HepG2 (cell line): ENCODE measurements around the gene GATD1. TPM values are rescaled to one million over a fixed set of nuclear protein-coding genes. Genes with fewer than 3 reads are reported as not detected.
A peak's percentile ranks its signal among the peaks of the same experiment; 100 is the strongest.

Source experiments
- ATAC-seq: fragments of 200-7000 bp; cut with Tn5 transposase; 3 replicates; pipeline ENCODE4 v1.9.1; 2020; ENCODE audit warnings: mild to moderate bottlenecking, moderate library complexity
- BruUV-seq: library from RNA; stranded (reverse); fragments of 400-500 nt; replicated peaks from 2 replicates; lab custom pipeline; 2021; lab: Mats Ljungman, UMichigan
- CTCF ChIA-PET: fragments of 300-600 bp; formaldehyde crosslinking; extraction: SDS; loops from one replicate; lab custom pipeline; 2021; ENCODE audit warnings: low total read pairs, inconsistent platforms, low intra/inter-chr PET ratio; lab: Yijun Ruan, JAX
- POLR2A ChIA-PET: fragments of 350-600 bp; sonication (Branson Sonifier 250); formaldehyde crosslinking; loops from one replicate; lab custom pipeline; 2020; ENCODE audit warnings: antibody characterized with exemption, inconsistent platforms; lab: Yijun Ruan, JAX
- DNase-seq: peaks from one replicate; pipeline ENCODE4 v3.0.0-alpha.2; 2015; ENCODE audit warnings: low spot score
- FAIRE-seq: peaks from 3 replicates; lab custom pipeline; 2011; peaks lifted over from hg19 to GRCh38; lab: Jason Lieb, UNC
- H2AFZ ChIP-seq: one replicate; pipeline ENCODE4 v1.6.1; 2011; ENCODE audit warnings: low read length, inconsistent platforms
- H3K27ac ChIP-seq: fragments of 300-600 bp; 3 replicates; pipeline ENCODE4 v1.8.0; 2011; ENCODE audit warnings: mixed run types, mild to moderate bottlenecking, mixed read lengths, low read length, inconsistent platforms; ENCODE audit not compliant: insufficient read depth; ENCODE audit errors: extremely low read length
- H3K27me3 ChIP-seq, 2 experiments: fragments of 200-600 bp in 1 of 2; 2 replicates in 1 of 2; 3 replicates in 1 of 2; pipeline versions ENCODE4 v1.6.0 to v1.8.0; 2011; ENCODE audit warnings: low read length in 2 of 2, mild to moderate bottlenecking in 2 of 2, moderate library complexity in 2 of 2, inconsistent platforms in 1 of 2; ENCODE audit not compliant: insufficient read depth in 2 of 2, control insufficient read depth in 1 of 2
- H3K36me3 ChIP-seq, 2 experiments: fragments of 200-600 bp in 1 of 2; replicated peaks in 1 of 2; 2 replicates in 1 of 2; 3 replicates in 1 of 2; pipeline versions ENCODE4 v1.5.1 to v1.8.0; 2011; ENCODE audit warnings: low read length in 2 of 2, inconsistent platforms in 1 of 2; ENCODE audit not compliant: insufficient read depth in 2 of 2, control insufficient read depth in 1 of 2
- H3K4me1 ChIP-seq: 2 replicates; pipeline ENCODE4 v1.5.1; 2012; ENCODE audit warnings: low read length, inconsistent platforms; ENCODE audit not compliant: insufficient read depth
- H3K4me2 ChIP-seq: 2 replicates; pipeline ENCODE4 v1.6.0; 2011; ENCODE audit warnings: low read depth, low read length, inconsistent platforms
- H3K4me3 ChIP-seq, 3 experiments: fragments of 200-600 bp in 1 of 3; sonication (generic), shearing (Covaris generic) in 1 of 3; replicated peaks in 1 of 3; 2 replicates each; pipeline ENCODE4 v1.5.1; 2011 to 2016; ENCODE audit warnings: low read length in 3 of 3, inconsistent platforms in 2 of 3, low read depth in 2 of 3, mild to moderate bottlenecking in 2 of 3, control low read depth in 1 of 3, mixed read lengths in 1 of 3; ENCODE audit not compliant: insufficient read depth in 1 of 3
- H3K79me2 ChIP-seq: one replicate; pipeline ENCODE4 v1.6.1; 2011; ENCODE audit warnings: low read length, inconsistent platforms; ENCODE audit not compliant: insufficient read depth
- H3K9ac ChIP-seq: 2 replicates; pipeline ENCODE4 v1.6.0; 2011; ENCODE audit warnings: mild to moderate bottlenecking, low read depth, low read length, inconsistent platforms; ENCODE audit not compliant: insufficient read depth
- H3K9me3 ChIP-seq: 2 replicates; pipeline ENCODE4 v1.5.1; 2012; ENCODE audit warnings: mild to moderate bottlenecking, low read length
- H4K20me1 ChIP-seq: 2 replicates; pipeline ENCODE4 v1.6.0; 2011; ENCODE audit warnings: inconsistent platforms, mild to moderate bottlenecking, low read length, moderate library complexity; ENCODE audit not compliant: insufficient read depth
- AGO2 ChIP-seq: fragments of 200-400 bp; formaldehyde crosslinking; optimal IDR thresholded peaks from 2 replicates; pipeline ENCODE3; 2017; ENCODE audit warnings: mild to moderate bottlenecking, low read depth, low read length, moderate library complexity
- STAG1 ChIP-seq: sonication (generic); formaldehyde crosslinking; IDR thresholded peaks from 2 replicates; pipeline ENCODE4 v1.4.0; 2020; ENCODE audit warnings: missing genetic modification reagents
- YEATS2 ChIP-seq: sonication (generic); formaldehyde crosslinking; IDR thresholded peaks from 2 replicates; pipeline ENCODE4 v1.4.0; 2020; ENCODE audit warnings: missing genetic modification reagents, borderline replicate concordance
- WGBS: methylation state at CpG from one replicate; pipeline ENCODE4 v1.1.6; 2017; ENCODE audit warnings: low lambda C conversion rate; 5-methylcytosine and 5-hydroxymethylcytosine counted together
- in situ Hi-C: cut with HindIII; loops from 2 replicates; pipeline ENCODE4 v1.10.0; 2017; ENCODE audit warnings: low pct_unique_long_range_greater_than_20kb; ENCODE audit not compliant: extremely low pct_ligation_motif_present
- intact Hi-C: fragments of 100-400 bp; cut with micrococcal nuclease; formaldehyde crosslinking; loops from one replicate; pipeline ENCODE4 v1.10.0; 2022; ENCODE audit not compliant: unreplicated experiment
- polyA plus RNA-seq, 8 experiments: library from polyadenylated mRNA; depleted of rRNA in 3 of 8; stranded (reverse) in 7 of 8; unstranded in 1 of 8; fragments of >200 nt; fragmentation: Illumina TruSeq in 4 of 8; extraction: Trizol in 4 of 8; gene quantifications; 2 replicates each; pipeline versions ENCODE4 v1.2.1 to v1.2.3, GENCODE V29; 2011 to 2016; ENCODE audit warnings: low read depth in 4 of 8, missing spikeins in 1 of 8, mixed read lengths in 1 of 8; ENCODE audit not compliant: insufficient read depth in 1 of 8
- total RNA-seq, 5 experiments: library from RNA; depleted of rRNA; stranded (reverse); fragments of >200 nt; fragmentation: Illumina TruSeq; extraction: Trizol; gene quantifications; 2 replicates each; pipeline ENCODE4 v1.2.3, GENCODE V29; 2016; ENCODE audit warnings: low read depth in 1 of 5
- TF ChIP-seq, protein P1 (sequence below): sonication (generic); formaldehyde crosslinking; IDR thresholded peaks from 2 replicates; pipeline ENCODE4 v1.4.0; 2020; ENCODE audit warnings: mild to moderate bottlenecking, missing genetic modification reagents
- TF ChIP-seq, protein P2 (sequence below): IDR thresholded peaks from 2 replicates; pipeline ENCODE4 v1.6.1; 2016
- TF ChIP-seq, protein P3 (sequence below): sonication (generic); formaldehyde crosslinking; IDR thresholded peaks from 2 replicates; pipeline ENCODE4 v1.5.1; 2020; ENCODE audit warnings: missing genetic modification reagents, mild to moderate bottlenecking, borderline replicate concordance

Gene GATD1
- total and polyA plus RNA-seq, 2 of the 13 experiments (the other 11 are each of a cell fraction or from before 2014, with no cell fraction given), result 31.3 to 60.5 TPM

DNA sequence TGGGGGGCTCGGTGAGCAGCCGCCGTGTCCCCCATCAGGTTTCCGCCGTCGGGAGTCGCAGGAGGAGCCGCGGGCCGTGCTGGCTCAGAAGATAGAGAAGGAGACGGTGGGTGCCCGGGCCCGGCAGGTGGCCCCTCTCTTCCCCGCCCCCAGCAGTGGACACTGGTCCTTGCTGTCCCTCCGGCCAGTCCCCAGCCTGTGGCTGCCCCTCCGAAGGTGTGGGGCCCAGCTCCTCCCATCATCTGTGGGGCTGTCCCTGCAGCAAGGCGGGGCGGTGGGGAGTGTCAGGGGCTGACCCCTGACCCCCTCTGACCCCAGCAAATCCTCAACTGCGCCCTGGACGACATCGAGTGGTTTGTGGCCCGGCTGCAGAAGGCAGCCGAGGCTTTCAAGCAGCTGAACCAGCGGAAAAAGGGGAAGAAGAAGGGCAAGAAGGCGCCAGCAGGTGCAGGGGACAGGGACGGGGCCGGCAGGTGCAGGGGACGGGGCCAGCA, 56.0 kb downstream of the GATD1 start:
- Histone ChIP-seq H3K79me2 (peaks cover 11% of the 10 kb centered on the region), H3K36me3 (peaks cover 25 to 55% of the 10 kb centered on the region in 2 experiments), H3K4me2 (no peak overlapping the region), H3K27ac (no peak overlapping the region), H3K4me1 (0 out of 2 replicates have a peak, but pooled peaks cover 10% of the 10 kb centered on the region), H3K9me3 (no peaks in the 10 kb centered on the region), H4K20me1 (peaks cover 12% of the 10 kb centered on the region; the same call in 1 of the 2 replicates), H3K4me3 (no peak overlapping the region), H2AFZ (no peak overlapping the region), H3K27me3 (no peaks in the 10 kb centered on the region), H3K9ac (no peak overlapping the region)
- TF ChIP-seq, protein P1, sequence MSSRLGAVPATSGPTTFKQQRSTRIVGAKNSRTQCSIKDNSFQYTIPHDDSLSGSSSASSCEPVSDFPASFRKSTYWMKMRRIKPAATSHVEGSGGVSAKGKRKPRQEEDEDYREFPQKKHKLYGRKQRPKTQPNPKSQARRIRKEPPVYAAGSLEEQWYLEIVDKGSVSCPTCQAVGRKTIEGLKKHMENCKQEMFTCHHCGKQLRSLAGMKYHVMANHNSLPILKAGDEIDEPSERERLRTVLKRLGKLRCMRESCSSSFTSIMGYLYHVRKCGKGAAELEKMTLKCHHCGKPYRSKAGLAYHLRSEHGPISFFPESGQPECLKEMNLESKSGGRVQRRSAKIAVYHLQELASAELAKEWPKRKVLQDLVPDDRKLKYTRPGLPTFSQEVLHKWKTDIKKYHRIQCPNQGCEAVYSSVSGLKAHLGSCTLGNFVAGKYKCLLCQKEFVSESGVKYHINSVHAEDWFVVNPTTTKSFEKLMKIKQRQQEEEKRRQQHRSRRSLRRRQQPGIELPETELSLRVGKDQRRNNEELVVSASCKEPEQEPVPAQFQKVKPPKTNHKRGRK (CRISPR knock-in tag), result no peak
- TF ChIP-seq, protein P2, sequence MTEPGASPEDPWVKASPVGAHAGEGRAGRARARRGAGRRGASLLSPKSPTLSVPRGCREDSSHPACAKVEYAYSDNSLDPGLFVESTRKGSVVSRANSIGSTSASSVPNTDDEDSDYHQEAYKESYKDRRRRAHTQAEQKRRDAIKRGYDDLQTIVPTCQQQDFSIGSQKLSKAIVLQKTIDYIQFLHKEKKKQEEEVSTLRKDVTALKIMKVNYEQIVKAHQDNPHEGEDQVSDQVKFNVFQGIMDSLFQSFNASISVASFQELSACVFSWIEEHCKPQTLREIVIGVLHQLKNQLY (CRISPR knock-in tag), result no peak
- TF ChIP-seq AGO2 (peak; percentile 68), YEATS2 (no peak), STAG1 (CRISPR knock-in tag) (no peak)
- TF ChIP-seq, protein P3, sequence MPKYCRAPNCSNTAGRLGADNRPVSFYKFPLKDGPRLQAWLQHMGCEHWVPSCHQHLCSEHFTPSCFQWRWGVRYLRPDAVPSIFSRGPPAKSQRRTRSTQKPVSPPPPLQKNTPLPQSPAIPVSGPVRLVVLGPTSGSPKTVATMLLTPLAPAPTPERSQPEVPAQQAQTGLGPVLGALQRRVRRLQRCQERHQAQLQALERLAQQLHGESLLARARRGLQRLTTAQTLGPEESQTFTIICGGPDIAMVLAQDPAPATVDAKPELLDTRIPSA (CRISPR knock-in tag), result no peak
- no peak for DNase-seq
- in situ Hi-C loops, result no loop called here
- ChIA-PET CTCF (no interaction called here), POLR2A (interaction anchor here (1.3 to 12.6 kb wide), 3 partner anchors 10 to 25 kb away, joined by 4 to 203 read pairs (median 22); partner anchors contain the start of genes DEAF1, EPS8L2 and TMEM80)
- TSS peak; percentile 39 for BruUV-seq
- ATAC-seq, result no peak
- 96% methylated on average over 11 of the region's 28 CpGs for WGBS
- FAIRE-seq, result no peak
- intact Hi-C loops, result no loop called here
